Keratinocyte (primary cell): ENCODE data around the gene PADI1. TPM values are rescaled to one million over a fixed set of nuclear protein-coding genes. Genes with fewer than 3 reads are reported as not detected.

Experiments used
- DNase-seq: peaks from one replicate; pipeline ENCODE4 v3.0.0-alpha.2; 2011; ENCODE audit warnings: low read depth, missing footprints, low spot score
- FAIRE-seq: peaks from 2 replicates; lab custom pipeline; 2011; peaks lifted over from hg19 to GRCh38; lab: Jason Lieb, UNC
- H2AFZ ChIP-seq: 2 replicates; pipeline ENCODE4 v1.6.0; 2012; ENCODE audit warnings: low read length, control low read depth, inconsistent platforms; ENCODE audit not compliant: control insufficient read depth
- H3K27ac ChIP-seq: 2 replicates; pipeline ENCODE4 v1.5.1; 2011; ENCODE audit warnings: low read length; ENCODE audit not compliant: control insufficient read depth, insufficient read depth
- H3K27me3 ChIP-seq: 3 replicates; pipeline ENCODE4 v1.6.0; 2011; ENCODE audit warnings: low read length; ENCODE audit not compliant: control insufficient read depth, insufficient read depth; ENCODE audit errors: extremely low read depth
- H3K36me3 ChIP-seq, 2 experiments: 2 replicates in 1 of 2; 3 replicates in 1 of 2; pipeline ENCODE4 v1.5.1; 2011; ENCODE audit warnings: low read length in 2 of 2, mild to moderate bottlenecking in 1 of 2; ENCODE audit not compliant: control insufficient read depth in 2 of 2, insufficient read depth in 2 of 2; ENCODE audit errors: extremely low read depth in 1 of 2
- H3K4me1 ChIP-seq: 3 replicates; pipeline ENCODE4 v1.5.1; 2011; ENCODE audit warnings: low read length; ENCODE audit not compliant: control insufficient read depth, insufficient read depth; ENCODE audit errors: extremely low read depth
- H3K4me2 ChIP-seq: 3 replicates; pipeline ENCODE4 v1.6.0; 2011; ENCODE audit warnings: low read depth, low read length; ENCODE audit not compliant: control insufficient read depth, insufficient read depth; ENCODE audit errors: extremely low read depth
- H3K4me3 ChIP-seq, 3 experiments: fragments of 200-600 bp in 1 of 3; sonication (generic) in 1 of 3; 2 replicates in 2 of 3; 3 replicates in 1 of 3; pipeline ENCODE4 v1.5.1; 2011 to 2016; ENCODE audit warnings: low read length in 3 of 3, mild to moderate bottlenecking in 3 of 3, control low read depth in 2 of 3, inconsistent platforms in 1 of 3, low read depth in 1 of 3, mixed read lengths in 1 of 3, mixed run types in 1 of 3, moderate library complexity in 1 of 3; ENCODE audit not compliant: control insufficient read depth in 2 of 3, insufficient read depth in 2 of 3; ENCODE audit errors: extremely low read depth in 1 of 3
- H3K79me2 ChIP-seq: 2 replicates; pipeline ENCODE4 v1.6.0; 2012; ENCODE audit warnings: low read length; ENCODE audit not compliant: control insufficient read depth, insufficient read depth
- H3K9ac ChIP-seq: 3 replicates; pipeline ENCODE4 v1.6.0; 2011; ENCODE audit warnings: low read length; ENCODE audit not compliant: control insufficient read depth, insufficient read depth; ENCODE audit errors: extremely low read depth
- H3K9me1 ChIP-seq: 3 replicates; pipeline ENCODE4 v1.6.0; 2011; ENCODE audit warnings: low read length; ENCODE audit not compliant: control insufficient read depth, insufficient read depth; ENCODE audit errors: extremely low read depth
- H3K9me3 ChIP-seq: 2 replicates; pipeline ENCODE4 v1.5.1; 2012; ENCODE audit warnings: low read depth, low read length; ENCODE audit not compliant: control insufficient read depth
- H4K20me1 ChIP-seq: 3 replicates; pipeline ENCODE4 v1.6.0; 2011; ENCODE audit warnings: low read length; ENCODE audit not compliant: control insufficient read depth, insufficient read depth; ENCODE audit errors: extremely low read depth
- CTCF ChIP-seq, 3 experiments: IDR thresholded peaks in 1 of 3; conservative IDR thresholded peaks in 1 of 3; optimal IDR thresholded peaks in 1 of 3; 2 replicates in 2 of 3; 3 replicates in 1 of 3; pipeline versions ENCODE3 to v1.5.1; 2011; ENCODE audit warnings: low read length in 3 of 3, mild to moderate bottlenecking in 3 of 3, moderate library complexity in 2 of 3, control low read depth in 1 of 3, inconsistent platforms in 1 of 3; ENCODE audit not compliant: insufficient read depth in 2 of 3; ENCODE audit errors: extremely low read depth in 1 of 3
- EZH2 ChIP-seq: IDR thresholded peaks from one replicate; pipeline ENCODE4 v1.6.1; 2012; ENCODE audit warnings: inconsistent platforms, mild to moderate bottlenecking, low read length, moderate library complexity
- dilution Hi-C: fragments of 300-500 bp; cut with MboI; formaldehyde crosslinking; loops from one replicate; pipeline ENCODE4 v1.7.0; 2020; ENCODE audit warnings: low sequenced_read_pairs; ENCODE audit not compliant: extremely low pct_ligation_motif_present
- polyA plus RNA-seq, 5 experiments: library from polyadenylated mRNA; depleted of rRNA in 3 of 5; stranded (reverse) in 3 of 5; stranded (forward) in 1 of 5; unstranded in 1 of 5; fragments of >200 nt; gene quantifications; 1 replicate in 1 of 5; 2 replicates in 3 of 5; 3 replicates in 1 of 5; pipeline versions ENCODE4 v1.2.1 to v1.2.3, GENCODE V29; 2011 to 2012; ENCODE audit warnings: missing spikeins in 2 of 5, low read depth in 1 of 5, low replicate concordance in 1 of 5

Gene PADI1
- polyA plus RNA-seq, 1 donor (not counting 4 experiments of a cell fraction or from before 2014, with no cell fraction given): 0.96 TPM

- Histone ChIP-seq H4K20me1 (no peaks in the 10 kb centered on the region), H3K4me2 (no peak overlapping the region), H3K27ac (no peak overlapping the region), H3K9me3 (peaks cover 12% of the 10 kb centered on the region), H3K9me1 (no peaks in the 10 kb centered on the region), H2AFZ (no peak overlapping the region), H3K36me3 (no peaks in the 10 kb centered on the region), H3K4me1 (no peaks in the 10 kb centered on the region), H3K79me2 (no peaks in the 10 kb centered on the region), H3K4me3 (no peak overlapping the region), H3K9ac (no peak overlapping the region), H3K27me3 (no peaks in the 10 kb centered on the region)
- FAIRE-seq: no peak
- no peak for DNase-seq
- dilution Hi-C loops: no loop called here
- TF ChIP-seq CTCF (optimal IDR thresholded peaks at IDR 0.05 in 1 of 3, IDR thresholded peaks at IDR 0.05 in 1 of 3, conservative IDR thresholded peaks at IDR 0.05 in 1 of 3; ENCODE audit: extremely low read depth in 1 of 3, insufficient read depth in 2 of 3, low read length in 3 of 3): no peak
- no peak for TF ChIP-seq EZH2
Observed at GRCh38 chr1:17156108-17156507, 48.8 kb upstream of the PADI1 start.

GRCh38 chr1:17158961-17159360, 46.0 kb upstream of the PADI1 start:
- no peaks in the 10 kb centered on the region for H3K79me2 ChIP-seq
- no peaks in the 10 kb centered on the region for H3K36me3 ChIP-seq
- no peaks in the 10 kb centered on the region for H3K9me1 ChIP-seq
- TF ChIP-seq EZH2: no peak
- no peak for TF ChIP-seq CTCF (optimal IDR thresholded peaks at IDR 0.05 in 1 of 3, IDR thresholded peaks at IDR 0.05 in 1 of 3, conservative IDR thresholded peaks at IDR 0.05 in 1 of 3; ENCODE audit: extremely low read depth in 1 of 3, insufficient read depth in 2 of 3, low read length in 3 of 3)
- no peak overlapping the region for H3K4me3 ChIP-seq
- H3K4me2 ChIP-seq: no peak overlapping the region
- no peaks in the 10 kb centered on the region for H3K27me3 ChIP-seq
- FAIRE-seq (no peak), DNase-seq (no peak)
- no peak overlapping the region for H3K27ac ChIP-seq
- H3K9ac ChIP-seq: no peak overlapping the region
- no peak overlapping the region for H2AFZ ChIP-seq
- dilution Hi-C loops: no loop called here
- H4K20me1 ChIP-seq: no peaks in the 10 kb centered on the region
- peaks cover 10% of the 10 kb centered on the region for H3K9me3 ChIP-seq
- H3K4me1 ChIP-seq: no peaks in the 10 kb centered on the region
